ENCODE results near the gene DNAJC3. TPM values are rescaled to one million over a fixed set of nuclear protein-coding genes. Genes with fewer than 3 reads are reported as not detected.

Gene DNAJC3
- total and polyA plus RNA-seq, 4 donors = 32.0 to 121 (median 37.1) TPM

GRCh38 chr13:95842898-95843297 lies 166.0 kb downstream of the DNAJC3 start:
- peaks cover 0 to 7% (median 3%) of the 10 kb centered on the region in 4 donors for H3K9me3 ChIP-seq (ENCODE audit: control insufficient read depth in 4 of 4, low read length in 3 of 4)
- no peak for DNase-seq (ENCODE audit: low spot score)

More at GRCh38 chr13:95842898-95843297, 166.0 kb downstream of the DNAJC3 start:
- TF ChIP-seq RXRA (IDR thresholded peaks at IDR 0.05) = no peak
- no peak for TF ChIP-seq JUND (IDR thresholded peaks at IDR 0.05)
- TF ChIP-seq YY1 (IDR thresholded peaks at IDR 0.05) = no peak
- TF ChIP-seq RAD21 (IDR thresholded peaks at IDR 0.05) = no peak
- Histone ChIP-seq H3K27me3 (ENCODE audit: control insufficient read depth in 4 of 4, insufficient read depth in 4 of 4, low read length in 3 of 4) (no peaks in the 10 kb centered on the region), H3K36me3 (ENCODE audit: control insufficient read depth in 4 of 4, insufficient read depth in 3 of 4, low read depth in 1 of 4, low read length in 3 of 4) (no peaks in the 10 kb centered on the region), H3K27ac (ENCODE audit: low read depth in 1 of 2, low read length in 2 of 2) (no peak overlapping the region), H3K9ac (ENCODE audit: low read depth in 1 of 2, low read length in 2 of 2) (no peak overlapping the region), H3K4me3 (ENCODE audit: low read depth in 1 of 3, low read length in 3 of 3) (no peak overlapping the region), H3K4me1 (ENCODE audit: control insufficient read depth in 4 of 4, insufficient read depth in 4 of 4, low read length in 3 of 4) (no peaks in the 10 kb centered on the region)
- 95% methylated on average over 2 of the region's 2 CpGs for WGBS

Small RNA genes within 50 kb of the gene (small RNA-seq; reads per million reads assigned to genes)
- not detected for gene HMGN1P24

Other genes starting within 250 kb of the DNAJC3 start
- gene CLDN10, start 124.4 kb upstream of the DNAJC3 start, total RNA-seq = 1 to 10 TPM in 1 of 2 donors, under 1 TPM in 1; 0.79 to 4.0 TPM
- 10 to 100 TPM in 1 of 2 donors, 1 to 10 TPM in 1; 2.2 to 15.1 TPM for gene CLDN10, start 124.4 kb upstream of the DNAJC3 start, polyA plus RNA-seq
- gene DZIP1, start 32.4 kb upstream of the DNAJC3 start, total RNA-seq = 1 to 10 TPM; 2.0 TPM
- under 1 TPM; 0.46 to 0.73 TPM for gene DZIP1, start 32.4 kb upstream of the DNAJC3 start, polyA plus RNA-seq

Data from liver (tissue), 10 donors.